CD4-positive, alpha-beta T cell treated with Interleukin-1 beta for 1 hour (primary cell): ENCODE results near the gene ATP1B3.
A peak's percentile ranks its signal among the peaks of the same experiment; 100 is the strongest.
"Not testable (repeated sequence)": the region's sequence is repeated elsewhere in the genome, so short reads cannot be mapped to it uniquely, and the experiment has no call there.

Experiments
- DNase-seq, 2 donors: peaks; one replicate each; pipeline ENCODE4 v3.0.0-alpha.2; 2020 to 2022

Gene ATP1B3

DNA sequence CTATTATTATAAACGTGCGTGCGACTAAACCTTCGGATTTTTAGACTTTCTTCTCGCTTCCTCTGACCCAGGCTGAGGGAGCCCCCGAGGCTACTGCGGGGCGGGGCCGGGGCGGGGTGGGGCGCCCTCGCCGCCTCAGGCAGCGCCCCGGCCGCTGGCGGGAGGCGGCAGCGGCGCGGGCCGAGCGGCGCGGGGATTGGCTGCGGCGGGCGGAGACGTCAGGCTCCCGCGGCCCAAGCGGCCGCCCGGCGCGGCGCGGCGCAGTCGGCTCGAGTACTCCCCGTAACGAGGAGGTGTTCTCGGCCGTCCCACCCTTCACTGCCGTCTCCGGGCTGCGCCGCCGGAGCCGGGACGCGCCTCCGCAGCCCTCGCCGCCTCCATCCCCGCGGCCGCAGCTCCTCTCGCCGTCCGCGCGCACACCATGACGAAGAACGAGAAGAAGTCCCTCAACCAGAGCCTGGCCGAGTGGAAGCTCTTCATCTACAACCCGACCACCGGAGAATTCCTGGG, at the start of gene ATP1B3:
TSS of gene ATP1B3 (plus strand) at position 263 of the 510 bp plus-strand sequence. CDS start at position 422, 159 bp downstream.
- peak; percentile 86 to 87 for DNase-seq

GRCh38 chr3:141828487-141828886, 48.0 kb upstream of the ATP1B3 start:
- DNase-seq: no peak

DNA sequence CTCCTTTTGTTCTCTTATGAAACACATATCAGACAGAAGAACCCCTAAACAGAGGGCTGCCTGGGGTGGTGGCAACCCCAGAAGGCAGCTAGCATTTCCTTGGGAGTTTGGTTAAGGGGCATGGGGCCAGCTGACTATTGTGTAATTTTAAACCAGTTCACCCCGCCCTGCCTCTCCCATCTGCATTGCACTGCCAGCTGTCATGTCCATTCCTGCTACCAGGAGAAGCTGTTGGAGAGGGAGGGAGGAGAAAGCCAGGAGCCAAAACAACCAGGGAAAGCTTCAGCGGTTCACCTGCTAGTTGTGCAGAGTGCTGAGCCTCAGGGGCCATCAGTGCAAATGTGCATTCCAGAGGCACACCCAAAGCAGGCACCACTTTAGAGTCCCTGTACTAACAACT, 47.6 kb upstream of the ATP1B3 start:
- no peak for DNase-seq

GRCh38 chr3:141830508-141830907, 45.9 kb upstream of the ATP1B3 start:
- no peak for DNase-seq

DNA sequence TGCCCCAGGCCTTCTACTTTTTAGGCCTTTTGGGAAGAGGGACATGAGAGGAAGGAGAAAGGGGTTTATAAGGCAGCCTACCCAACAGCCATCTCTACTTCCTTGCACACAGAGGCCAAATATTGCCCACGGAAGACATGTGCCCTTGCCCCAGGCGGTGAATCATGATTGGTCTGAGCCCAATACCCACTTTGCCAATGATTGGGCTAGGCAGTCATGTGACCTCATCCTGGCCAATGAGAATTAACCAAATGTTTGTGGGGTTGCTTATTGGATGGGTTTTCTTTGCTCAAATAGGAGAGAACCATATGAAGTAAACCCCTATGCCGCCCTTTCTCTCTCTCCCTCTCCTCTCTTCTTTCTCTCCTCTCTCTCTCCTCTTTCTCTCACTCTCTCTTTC, 42.2 kb upstream of the ATP1B3 start:
- DNase-seq: no peak

GRCh38 chr3:141835557-141836229, 40.8 kb upstream of the ATP1B3 start:
- no peak for DNase-seq

DNA sequence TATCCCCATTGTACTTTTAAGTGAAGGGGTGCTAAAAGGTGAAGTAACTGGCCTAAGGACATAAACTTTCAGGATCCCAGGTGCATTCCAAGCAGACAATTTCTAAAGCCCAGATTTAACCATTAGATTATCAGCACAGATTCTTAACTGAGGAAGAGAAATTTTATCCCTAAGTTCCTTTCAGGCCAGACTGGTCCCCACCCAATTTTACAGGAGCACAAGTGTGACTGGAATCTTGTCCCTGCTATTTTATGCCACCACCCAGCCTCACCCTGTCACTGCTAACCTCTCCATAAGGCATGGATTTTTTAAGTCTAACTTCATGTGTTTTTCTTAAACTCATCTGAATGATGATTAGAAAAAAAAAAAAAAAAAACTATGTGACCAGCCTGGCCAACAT, 37.1 kb upstream of the ATP1B3 start:
- no peak for DNase-seq

GRCh38 chr3:141840737-141841544, 35.5 kb upstream of the ATP1B3 start:
- no peak for DNase-seq

DNA sequence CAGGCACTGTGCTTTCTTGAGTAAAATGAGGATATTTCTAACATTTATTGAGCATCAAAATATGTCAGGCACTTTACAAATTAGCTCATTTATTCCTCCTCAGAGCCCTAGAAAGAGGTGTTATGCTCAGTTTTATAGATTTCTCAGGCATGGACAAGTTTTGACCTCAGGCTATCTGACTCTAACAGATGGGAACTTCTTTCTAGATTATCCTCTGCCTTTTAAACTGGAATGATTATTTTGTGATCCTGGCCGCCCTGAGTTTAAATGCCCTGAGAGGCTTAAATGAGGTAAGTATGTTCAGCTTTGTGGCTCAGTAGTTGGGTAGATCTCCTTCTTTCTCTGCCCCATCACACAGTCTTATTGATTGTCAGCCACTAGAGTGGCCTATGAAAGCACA, 32.3 kb upstream of the ATP1B3 start:
- DNase-seq: no peak

GRCh38 chr3:141844812-141845211, 31.6 kb upstream of the ATP1B3 start:
- DNase-seq: no peak

DNA sequence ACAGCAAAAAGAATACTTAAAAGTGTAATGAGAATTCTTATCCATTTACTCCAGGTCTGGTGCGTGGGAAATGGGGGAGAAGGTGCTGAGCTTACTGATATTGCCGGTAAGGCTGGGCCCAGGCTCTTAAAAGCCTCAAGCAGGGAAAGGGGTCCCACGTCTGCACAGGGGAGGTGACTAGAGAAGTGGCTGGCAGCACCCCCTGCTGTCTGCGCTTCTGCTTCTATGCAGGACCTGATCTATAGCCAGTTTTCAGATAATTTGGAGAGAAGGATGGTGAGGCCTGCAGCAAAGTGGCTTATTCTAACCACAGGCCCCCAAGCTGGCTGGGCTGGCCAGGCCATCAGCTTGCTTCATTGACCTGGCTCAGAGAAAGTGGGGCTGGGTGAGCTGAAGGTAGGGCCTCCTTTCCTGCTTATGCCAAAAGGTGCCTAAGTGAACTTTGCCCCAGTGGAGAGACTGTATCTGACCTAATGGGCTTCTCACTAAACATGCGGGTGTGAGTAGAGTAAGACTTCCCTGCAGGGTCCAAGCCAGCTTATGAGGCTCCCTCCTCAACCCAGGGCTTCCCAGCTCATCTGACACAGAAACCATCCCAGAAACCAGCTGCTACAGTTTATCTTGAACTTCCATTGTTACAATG, 30.9 kb upstream of the ATP1B3 start:
- DNase-seq: peak; percentile 14

DNA sequence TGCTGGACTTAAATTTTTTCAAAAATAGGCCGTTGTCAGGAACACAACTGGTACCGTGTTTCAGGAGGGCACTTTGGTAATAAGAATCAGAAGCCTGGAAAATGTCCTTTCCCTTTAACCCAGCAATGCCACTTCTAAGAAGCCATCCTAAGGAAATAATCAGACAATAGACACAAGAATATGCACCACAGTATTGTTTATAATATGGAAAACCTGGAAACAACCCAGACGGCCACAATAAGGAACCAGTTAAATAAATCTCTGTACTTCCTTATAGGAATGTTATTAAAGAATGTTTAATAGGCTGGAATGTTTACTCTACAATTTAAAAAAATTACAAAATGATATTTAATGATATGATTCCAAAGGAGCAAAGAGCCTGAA, 30.4 kb upstream of the ATP1B3 start:
- DNase-seq: no peak

DNA sequence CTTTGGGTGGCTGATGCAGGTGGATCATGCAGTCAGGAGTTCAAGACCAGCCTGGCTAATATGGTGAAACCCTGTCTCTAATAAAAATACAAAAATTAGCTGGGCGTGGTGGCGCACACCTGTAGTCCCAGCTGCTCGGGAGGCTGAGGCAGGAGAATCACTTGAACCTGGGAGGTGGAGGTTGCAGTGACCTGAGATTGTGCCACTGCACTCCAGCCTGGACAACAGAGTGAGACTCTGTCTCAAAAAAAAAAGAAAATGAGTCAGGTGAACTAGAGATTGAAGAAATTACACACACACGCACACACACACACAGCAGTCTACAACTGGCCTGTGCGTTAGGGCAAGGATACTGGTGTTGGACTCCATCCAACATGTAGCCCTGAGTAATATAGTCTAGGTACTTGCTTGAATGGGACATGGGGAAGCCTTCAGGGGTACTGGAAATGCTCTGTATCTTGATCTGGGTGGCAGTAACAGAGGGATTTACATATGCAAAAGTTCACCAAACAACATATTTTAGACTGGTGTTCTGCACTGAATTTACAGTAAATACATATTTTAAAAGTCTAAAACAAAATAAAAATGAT, 28.2 kb upstream of the ATP1B3 start:
- DNase-seq: not testable (repeated sequence)

GRCh38 chr3:141849056-141849815, 27.2 kb upstream of the ATP1B3 start:
- no peak for DNase-seq

DNA sequence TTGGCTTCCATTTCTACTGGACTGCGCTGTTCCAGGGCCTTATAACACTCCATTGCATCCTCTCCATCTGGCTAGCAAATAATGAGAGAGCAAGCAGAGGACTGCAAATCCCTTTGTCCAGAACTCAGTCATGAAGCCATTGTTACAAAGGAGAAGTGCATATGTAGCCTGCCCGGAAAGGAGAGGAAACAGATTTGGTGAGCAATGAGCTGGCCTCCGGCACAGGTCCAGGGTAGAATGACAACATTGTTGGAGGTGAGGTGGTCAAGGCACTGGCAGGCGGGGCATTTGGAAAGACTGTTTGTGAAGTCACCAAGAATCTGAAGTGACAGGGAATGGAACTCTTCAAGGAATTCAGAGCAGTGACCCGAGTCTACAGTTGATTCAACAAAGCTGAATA, 25.0 kb upstream of the ATP1B3 start:
- DNase-seq: peak in 1 of 2 donors; percentile 39

DNA sequence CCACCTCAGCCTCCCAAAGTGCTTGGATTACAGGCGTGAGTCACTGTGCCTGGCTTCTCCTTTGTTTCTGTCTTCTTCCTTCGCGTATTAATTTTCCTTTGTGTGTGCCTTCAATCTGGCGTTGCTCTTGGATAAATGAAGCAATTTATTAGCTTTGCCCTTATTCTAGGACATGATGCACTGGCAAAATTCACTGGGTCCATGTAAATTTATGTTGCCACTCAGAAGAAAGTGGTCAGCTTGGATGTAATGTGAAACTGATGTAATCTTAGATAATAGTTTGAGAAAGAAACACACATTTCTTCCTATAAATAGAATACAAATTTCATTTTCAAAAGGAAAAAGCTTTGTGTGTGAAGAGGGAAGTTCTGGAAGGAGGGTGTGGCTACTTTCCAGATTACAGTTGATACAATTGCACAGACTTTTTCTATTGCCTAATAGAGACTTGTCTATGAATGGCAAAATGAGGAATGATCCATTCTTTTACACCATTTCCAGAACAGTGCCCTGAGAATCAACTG, 23.3 kb upstream of the ATP1B3 start:
- no peak for DNase-seq

DNA sequence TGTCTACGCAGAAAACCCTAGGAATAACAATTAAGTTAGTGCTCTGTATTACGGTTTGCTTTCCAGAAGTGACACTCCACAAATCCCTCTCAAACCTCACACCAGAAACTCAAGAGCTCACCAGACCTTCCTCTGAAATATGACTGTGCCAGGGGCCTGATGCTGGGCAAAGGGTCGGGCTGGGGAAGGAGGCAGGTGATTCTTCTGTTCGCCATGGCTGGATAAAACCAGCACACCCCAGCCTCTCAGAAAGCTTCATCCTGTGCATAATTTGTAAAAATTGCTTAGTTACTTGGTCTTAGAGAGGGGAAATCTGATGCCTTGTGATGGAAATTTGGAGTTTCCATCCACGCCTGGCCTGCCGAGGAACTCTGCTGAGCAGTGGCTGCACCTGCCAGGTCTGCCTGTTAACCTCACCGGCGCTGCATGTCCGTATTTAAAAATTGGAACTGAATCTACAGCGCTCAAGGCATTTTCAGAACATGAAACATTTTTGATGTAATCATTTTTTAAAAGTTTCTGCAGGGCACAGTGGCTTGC, 22.7 kb upstream of the ATP1B3 start:
- no peak for DNase-seq

- no peak for DNase-seq
Observed at GRCh38 chr3:141854599-141854998, 21.8 kb upstream of the ATP1B3 start.

GRCh38 chr3:141858312-141858711, 18.1 kb upstream of the ATP1B3 start:
- DNase-seq: no peak

DNA sequence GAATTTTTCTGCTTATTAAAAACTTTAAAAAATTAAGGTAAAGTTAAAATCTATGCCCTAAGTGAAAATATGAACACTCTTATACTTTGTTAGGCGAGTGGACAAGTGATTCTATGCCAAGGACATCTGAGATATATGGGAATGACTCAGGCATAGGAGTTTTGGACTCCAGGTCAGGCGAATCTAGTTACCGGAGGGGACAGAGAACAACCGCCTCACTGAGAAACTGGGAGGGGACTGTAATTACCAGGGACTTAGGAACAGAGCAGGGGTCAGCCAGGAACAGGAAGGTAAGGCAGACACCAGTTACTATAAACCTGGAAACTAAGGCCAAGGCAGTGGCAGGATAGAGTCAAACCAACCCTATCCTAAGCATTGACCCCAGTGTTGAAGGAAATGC, 16.8 kb upstream of the ATP1B3 start:
- DNase-seq: no peak

DNA sequence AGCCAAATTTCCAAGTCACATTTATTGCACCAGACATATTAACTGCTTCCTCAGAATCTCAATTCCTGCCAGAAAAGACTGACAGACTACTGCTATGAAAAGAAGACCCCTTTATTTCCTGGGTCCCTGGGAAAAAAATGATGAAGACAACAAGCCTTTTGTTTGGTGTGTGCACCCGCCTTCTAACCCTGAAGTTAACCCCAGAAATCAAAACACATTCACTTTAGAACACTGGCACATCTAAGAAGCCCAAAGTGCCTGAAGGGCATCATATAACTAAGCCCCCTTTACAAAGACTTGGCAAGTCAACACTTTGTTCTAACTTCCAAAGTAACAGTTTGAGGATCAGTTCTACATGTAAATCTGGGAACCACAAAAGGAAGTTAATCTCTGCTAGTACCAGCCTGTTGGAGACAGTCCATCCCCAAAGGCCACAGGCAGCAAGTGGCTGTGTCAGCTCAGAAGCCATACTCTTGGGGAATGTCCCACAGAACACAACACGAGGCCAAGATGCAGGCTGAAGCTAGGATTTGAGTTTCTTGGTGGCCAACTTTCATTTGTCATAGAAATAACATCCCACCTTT, 16.3 kb upstream of the ATP1B3 start:
- no peak for DNase-seq
